22Rv1 (cell line): ENCODE measurements around the gene WDR75.

Experiments
- CTCF ChIP-seq: fragments of 450-650 bp; IDR thresholded peaks from 2 replicates; pipeline ENCODE4 v1.5.1; 2017; ENCODE audit warnings: mild to moderate bottlenecking
- ZFX ChIP-seq: fragments of 450-650 bp; IDR thresholded peaks from 2 replicates; pipeline ENCODE4 v1.6.1; 2017; ENCODE audit warnings: antibody characterized with exemption, borderline replicate concordance

- no peak for TF ChIP-seq CTCF
- no peak for TF ChIP-seq ZFX
Observed at GRCh38 chr2:189481071-189481470, 39.8 kb downstream of the WDR75 start.
